IMR-90 (cell line): ENCODE measurements around the gene SDS.

ENCODE experiments used
- CEBPB ChIP-seq: IDR thresholded peaks from 2 replicates; pipeline ENCODE4 v1.6.1; 2012; ENCODE audit warnings: low read depth, low read length, improper control_type of control experiment
- MAFK ChIP-seq: IDR thresholded peaks from 2 replicates; pipeline ENCODE4 v1.6.1; 2012; ENCODE audit warnings: low read depth, low read length, improper control_type of control experiment
- MXI1 ChIP-seq: IDR thresholded peaks from 2 replicates; pipeline ENCODE4 v1.6.1; 2012; ENCODE audit warnings: low read depth, mild to moderate bottlenecking, low read length, moderate library complexity, borderline replicate concordance
- POLR2A ChIP-seq: IDR thresholded peaks from 2 replicates; pipeline ENCODE4 v1.6.1; 2012; ENCODE audit warnings: mild to moderate bottlenecking, low read depth, low read length
- RAD21 ChIP-seq: IDR thresholded peaks from 2 replicates; pipeline ENCODE4 v1.6.1; 2012; ENCODE audit warnings: low read length, improper control_type of control experiment
- RFX5 ChIP-seq: IDR thresholded peaks from 2 replicates; pipeline ENCODE4 v1.8.0; 2012; ENCODE audit warnings: low read depth, mild to moderate bottlenecking, low read length, moderate library complexity
- SMC3 ChIP-seq: fragments of 150-350 bp; IDR thresholded peaks from 2 replicates; pipeline ENCODE4 v1.6.1; 2016; ENCODE audit warnings: low read depth, mild to moderate bottlenecking, antibody characterized with exemption, low read length, moderate library complexity
- TF ChIP-seq, protein P1 (sequence below): conservative IDR thresholded peaks from 2 replicates; pipeline ENCODE4 v1.5.1; 2012; ENCODE audit warnings: mild to moderate bottlenecking, low read depth, low read length, improper control_type of control experiment
- TF ChIP-seq, protein P2 (sequence below): fragments of 150-350 bp; IDR thresholded peaks from 2 replicates; pipeline ENCODE4 v1.6.1; 2017; ENCODE audit warnings: mild to moderate bottlenecking, antibody characterized with exemption, low read length, low read depth
- TF ChIP-seq, protein P3 (sequence below): fragments of 150-350 bp; IDR thresholded peaks from 2 replicates; pipeline ENCODE4 v1.6.1; 2016; ENCODE audit warnings: low read depth, mild to moderate bottlenecking, low read length, moderate library complexity, borderline replicate concordance

- TF ChIP-seq, protein P1, sequence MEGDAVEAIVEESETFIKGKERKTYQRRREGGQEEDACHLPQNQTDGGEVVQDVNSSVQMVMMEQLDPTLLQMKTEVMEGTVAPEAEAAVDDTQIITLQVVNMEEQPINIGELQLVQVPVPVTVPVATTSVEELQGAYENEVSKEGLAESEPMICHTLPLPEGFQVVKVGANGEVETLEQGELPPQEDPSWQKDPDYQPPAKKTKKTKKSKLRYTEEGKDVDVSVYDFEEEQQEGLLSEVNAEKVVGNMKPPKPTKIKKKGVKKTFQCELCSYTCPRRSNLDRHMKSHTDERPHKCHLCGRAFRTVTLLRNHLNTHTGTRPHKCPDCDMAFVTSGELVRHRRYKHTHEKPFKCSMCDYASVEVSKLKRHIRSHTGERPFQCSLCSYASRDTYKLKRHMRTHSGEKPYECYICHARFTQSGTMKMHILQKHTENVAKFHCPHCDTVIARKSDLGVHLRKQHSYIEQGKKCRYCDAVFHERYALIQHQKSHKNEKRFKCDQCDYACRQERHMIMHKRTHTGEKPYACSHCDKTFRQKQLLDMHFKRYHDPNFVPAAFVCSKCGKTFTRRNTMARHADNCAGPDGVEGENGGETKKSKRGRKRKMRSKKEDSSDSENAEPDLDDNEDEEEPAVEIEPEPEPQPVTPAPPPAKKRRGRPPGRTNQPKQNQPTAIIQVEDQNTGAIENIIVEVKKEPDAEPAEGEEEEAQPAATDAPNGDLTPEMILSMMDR = peak; percentile 84
- no peak for TF ChIP-seq MXI1
- TF ChIP-seq, protein P2, sequence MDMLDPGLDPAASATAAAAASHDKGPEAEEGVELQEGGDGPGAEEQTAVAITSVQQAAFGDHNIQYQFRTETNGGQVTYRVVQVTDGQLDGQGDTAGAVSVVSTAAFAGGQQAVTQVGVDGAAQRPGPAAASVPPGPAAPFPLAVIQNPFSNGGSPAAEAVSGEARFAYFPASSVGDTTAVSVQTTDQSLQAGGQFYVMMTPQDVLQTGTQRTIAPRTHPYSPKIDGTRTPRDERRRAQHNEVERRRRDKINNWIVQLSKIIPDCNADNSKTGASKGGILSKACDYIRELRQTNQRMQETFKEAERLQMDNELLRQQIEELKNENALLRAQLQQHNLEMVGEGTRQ = no peak
- no peak for TF ChIP-seq POLR2A
- no peak for TF ChIP-seq CEBPB
- TF ChIP-seq RAD21 = peak; percentile 72
- no peak for TF ChIP-seq RFX5
- TF ChIP-seq SMC3 = peak; percentile 60
- TF ChIP-seq MAFK = no peak
- TF ChIP-seq, protein P3, sequence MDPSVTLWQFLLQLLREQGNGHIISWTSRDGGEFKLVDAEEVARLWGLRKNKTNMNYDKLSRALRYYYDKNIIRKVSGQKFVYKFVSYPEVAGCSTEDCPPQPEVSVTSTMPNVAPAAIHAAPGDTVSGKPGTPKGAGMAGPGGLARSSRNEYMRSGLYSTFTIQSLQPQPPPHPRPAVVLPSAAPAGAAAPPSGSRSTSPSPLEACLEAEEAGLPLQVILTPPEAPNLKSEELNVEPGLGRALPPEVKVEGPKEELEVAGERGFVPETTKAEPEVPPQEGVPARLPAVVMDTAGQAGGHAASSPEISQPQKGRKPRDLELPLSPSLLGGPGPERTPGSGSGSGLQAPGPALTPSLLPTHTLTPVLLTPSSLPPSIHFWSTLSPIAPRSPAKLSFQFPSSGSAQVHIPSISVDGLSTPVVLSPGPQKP = no peak
Observed at GRCh38 chr12:113424915-113425823, 21.5 kb upstream of the SDS start.
